ENCODE measurements around the gene RHBDD1. TPM values are rescaled to one million over a fixed set of nuclear protein-coding genes. Genes with fewer than 3 reads are reported as not detected.

Gene RHBDD1
- polyA plus RNA-seq, 2 of the 4 experiments (the other 2 are of a cell fraction), result 8.3 to 46.9 TPM

DNA sequence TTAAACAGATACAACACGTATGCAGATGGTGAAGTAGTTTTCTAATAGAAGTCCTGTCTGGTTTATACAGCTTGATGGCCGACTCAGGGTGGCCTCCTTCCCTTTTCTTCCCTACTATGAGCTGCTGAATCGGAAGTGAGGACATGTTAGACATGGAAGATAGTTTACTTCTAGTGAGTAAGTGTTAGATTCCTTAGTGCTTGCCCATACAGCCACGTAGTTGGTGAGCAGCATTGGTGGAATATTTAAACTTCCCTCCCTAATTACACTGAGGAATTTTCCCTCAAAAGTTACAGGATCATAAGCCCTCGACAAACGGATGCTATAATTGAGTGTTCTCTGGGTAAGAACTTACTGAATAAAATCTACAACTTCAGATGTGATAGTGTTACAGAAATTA lies 52.1 kb downstream of the RHBDD1 start:
- no peak overlapping the region for H3K27ac ChIP-seq

DNA sequence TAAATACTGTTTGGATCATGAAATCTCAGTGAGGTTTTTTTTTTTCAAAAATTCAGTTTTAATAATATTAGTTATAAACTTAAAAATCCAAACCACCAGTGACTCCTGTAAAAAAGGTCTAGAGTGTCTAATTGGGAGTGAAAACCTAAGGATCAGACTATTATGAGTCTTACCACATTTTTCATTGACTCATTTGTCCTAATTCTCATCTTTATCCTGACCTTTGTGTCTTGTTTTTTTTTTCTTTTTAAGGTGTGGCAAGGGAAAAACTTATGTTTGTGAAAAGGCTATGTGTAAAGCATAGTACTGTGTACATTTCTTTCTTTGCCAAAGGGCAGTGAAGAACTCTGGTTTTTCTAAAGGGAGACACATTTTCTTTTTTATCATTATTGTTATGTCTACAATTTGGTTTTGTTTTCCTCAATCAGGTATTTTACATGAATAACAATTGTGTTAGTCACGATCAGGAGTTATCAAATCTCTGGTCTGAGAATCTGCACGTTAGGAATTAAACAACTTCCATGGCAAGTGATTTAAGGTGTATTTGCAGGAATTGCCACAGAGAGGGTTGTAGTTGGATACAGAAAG lies 52.6 kb downstream of the RHBDD1 start:
- ATAC-seq (no peak), FAIRE-seq (no peak), DNase-seq (ENCODE audit: low read depth in 1 of 2, low spot score in 1 of 2) (no peak)
- WGBS (ENCODE audit: missing lambda C conversion rate), result 64% methylated on average over 2 of the region's 2 CpGs
- Histone ChIP-seq H3K9me3 (no peaks in the 10 kb centered on the region), H3K4me1 (peaks cover 12% of the 10 kb centered on the region; the same call in 2 of the 3 replicates), H3K27ac (no peak overlapping the region), H3K4me2 (peak overlapping the region; percentile 12; the same call in 1 of the 3 replicates), H3K4me3 (no peak overlapping the region)
- no peak for TF ChIP-seq CHD4 (IDR thresholded peaks at IDR 0.05; ENCODE audit: borderline replicate concordance)
- ChIA-PET POLR2A (no interaction called here), CTCF (no interaction called here)

More for the DNA sequence above, 52.1 kb downstream of the RHBDD1 start:
- Histone ChIP-seq H3K4me3 (no peak overlapping the region), H3K4me2 (peak overlapping the region; percentile 12; the same call in 2 of the 3 replicates), H3K4me1 (peaks cover 12% of the 10 kb centered on the region; the same call in 2 of the 3 replicates), H3K9me3 (no peaks in the 10 kb centered on the region)
- no peak for FAIRE-seq
- ChIA-PET POLR2A (no interaction called here), CTCF (no interaction called here)
- WGBS (ENCODE audit: missing lambda C conversion rate), result 54% methylated on average over 6 of the region's 6 CpGs
- peak in 1 of 2 experiments; percentile 11 for DNase-seq (ENCODE audit: low read depth in 1 of 2, low spot score in 1 of 2)
- peak in 1 of 2 experiments; percentile 54; a peak in 2 of 6 replicates for ATAC-seq
- TF ChIP-seq HOXA7 (CRISPR knock-in tag; IDR thresholded peaks at IDR 0.05) (no peak), MAZ (IDR thresholded peaks at IDR 0.05; ENCODE audit: borderline replicate concordance, low read depth, low read length) (no peak), CHD4 (IDR thresholded peaks at IDR 0.05; ENCODE audit: borderline replicate concordance) (no peak), ZC3H11A (IDR thresholded peaks at IDR 0.05) (no peak), EP300 (IDR thresholded peaks at IDR 0.05) (no peak), SREBF2 (IDR thresholded peaks at IDR 0.05) (no peak), EHF (CRISPR knock-in tag; IDR thresholded peaks at IDR 0.05) (no peak), KDM1A (IDR thresholded peaks at IDR 0.05; ENCODE audit: low read depth) (no peak), JUNB (IDR thresholded peaks at IDR 0.05) (no peak), ZSCAN20 (CRISPR knock-in tag; IDR thresholded peaks at IDR 0.05) (no peak), MAFK (IDR thresholded peaks at IDR 0.05; ENCODE audit: partially characterized antibody) (no peak), RARB (CRISPR knock-in tag; IDR thresholded peaks at IDR 0.05) (no peak)
- TF ChIP-seq, protein P1, sequence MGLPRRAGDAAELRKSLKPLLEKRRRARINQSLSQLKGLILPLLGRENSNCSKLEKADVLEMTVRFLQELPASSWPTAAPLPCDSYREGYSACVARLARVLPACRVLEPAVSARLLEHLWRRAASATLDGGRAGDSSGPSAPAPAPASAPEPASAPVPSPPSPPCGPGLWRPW (IDR thresholded peaks at IDR 0.05), result no peak
- TF ChIP-seq, protein P2, sequence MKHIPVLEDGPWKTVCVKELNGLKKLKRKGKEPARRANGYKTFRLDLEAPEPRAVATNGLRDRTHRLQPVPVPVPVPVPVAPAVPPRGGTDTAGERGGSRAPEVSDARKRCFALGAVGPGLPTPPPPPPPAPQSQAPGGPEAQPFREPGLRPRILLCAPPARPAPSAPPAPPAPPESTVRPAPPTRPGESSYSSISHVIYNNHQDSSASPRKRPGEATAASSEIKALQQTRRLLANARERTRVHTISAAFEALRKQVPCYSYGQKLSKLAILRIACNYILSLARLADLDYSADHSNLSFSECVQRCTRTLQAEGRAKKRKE (CRISPR knock-in tag; IDR thresholded peaks at IDR 0.05; ENCODE audit: low read depth), result no peak
- TF ChIP-seq, protein P3, sequence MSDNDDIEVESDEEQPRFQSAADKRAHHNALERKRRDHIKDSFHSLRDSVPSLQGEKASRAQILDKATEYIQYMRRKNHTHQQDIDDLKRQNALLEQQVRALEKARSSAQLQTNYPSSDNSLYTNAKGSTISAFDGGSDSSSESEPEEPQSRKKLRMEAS (IDR thresholded peaks at IDR 0.05), result no peak
- TF ChIP-seq, protein P4, sequence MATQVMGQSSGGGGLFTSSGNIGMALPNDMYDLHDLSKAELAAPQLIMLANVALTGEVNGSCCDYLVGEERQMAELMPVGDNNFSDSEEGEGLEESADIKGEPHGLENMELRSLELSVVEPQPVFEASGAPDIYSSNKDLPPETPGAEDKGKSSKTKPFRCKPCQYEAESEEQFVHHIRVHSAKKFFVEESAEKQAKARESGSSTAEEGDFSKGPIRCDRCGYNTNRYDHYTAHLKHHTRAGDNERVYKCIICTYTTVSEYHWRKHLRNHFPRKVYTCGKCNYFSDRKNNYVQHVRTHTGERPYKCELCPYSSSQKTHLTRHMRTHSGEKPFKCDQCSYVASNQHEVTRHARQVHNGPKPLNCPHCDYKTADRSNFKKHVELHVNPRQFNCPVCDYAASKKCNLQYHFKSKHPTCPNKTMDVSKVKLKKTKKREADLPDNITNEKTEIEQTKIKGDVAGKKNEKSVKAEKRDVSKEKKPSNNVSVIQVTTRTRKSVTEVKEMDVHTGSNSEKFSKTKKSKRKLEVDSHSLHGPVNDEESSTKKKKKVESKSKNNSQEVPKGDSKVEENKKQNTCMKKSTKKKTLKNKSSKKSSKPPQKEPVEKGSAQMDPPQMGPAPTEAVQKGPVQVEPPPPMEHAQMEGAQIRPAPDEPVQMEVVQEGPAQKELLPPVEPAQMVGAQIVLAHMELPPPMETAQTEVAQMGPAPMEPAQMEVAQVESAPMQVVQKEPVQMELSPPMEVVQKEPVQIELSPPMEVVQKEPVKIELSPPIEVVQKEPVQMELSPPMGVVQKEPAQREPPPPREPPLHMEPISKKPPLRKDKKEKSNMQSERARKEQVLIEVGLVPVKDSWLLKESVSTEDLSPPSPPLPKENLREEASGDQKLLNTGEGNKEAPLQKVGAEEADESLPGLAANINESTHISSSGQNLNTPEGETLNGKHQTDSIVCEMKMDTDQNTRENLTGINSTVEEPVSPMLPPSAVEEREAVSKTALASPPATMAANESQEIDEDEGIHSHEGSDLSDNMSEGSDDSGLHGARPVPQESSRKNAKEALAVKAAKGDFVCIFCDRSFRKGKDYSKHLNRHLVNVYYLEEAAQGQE (IDR thresholded peaks at IDR 0.05), result no peak
- TF ChIP-seq, protein P5, sequence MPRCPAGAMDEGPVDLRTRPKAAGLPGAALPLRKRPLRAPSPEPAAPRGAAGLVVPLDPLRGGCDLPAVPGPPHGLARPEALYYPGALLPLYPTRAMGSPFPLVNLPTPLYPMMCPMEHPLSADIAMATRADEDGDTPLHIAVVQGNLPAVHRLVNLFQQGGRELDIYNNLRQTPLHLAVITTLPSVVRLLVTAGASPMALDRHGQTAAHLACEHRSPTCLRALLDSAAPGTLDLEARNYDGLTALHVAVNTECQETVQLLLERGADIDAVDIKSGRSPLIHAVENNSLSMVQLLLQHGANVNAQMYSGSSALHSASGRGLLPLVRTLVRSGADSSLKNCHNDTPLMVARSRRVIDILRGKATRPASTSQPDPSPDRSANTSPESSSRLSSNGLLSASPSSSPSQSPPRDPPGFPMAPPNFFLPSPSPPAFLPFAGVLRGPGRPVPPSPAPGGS (IDR thresholded peaks at IDR 0.05), result no peak

DNA sequence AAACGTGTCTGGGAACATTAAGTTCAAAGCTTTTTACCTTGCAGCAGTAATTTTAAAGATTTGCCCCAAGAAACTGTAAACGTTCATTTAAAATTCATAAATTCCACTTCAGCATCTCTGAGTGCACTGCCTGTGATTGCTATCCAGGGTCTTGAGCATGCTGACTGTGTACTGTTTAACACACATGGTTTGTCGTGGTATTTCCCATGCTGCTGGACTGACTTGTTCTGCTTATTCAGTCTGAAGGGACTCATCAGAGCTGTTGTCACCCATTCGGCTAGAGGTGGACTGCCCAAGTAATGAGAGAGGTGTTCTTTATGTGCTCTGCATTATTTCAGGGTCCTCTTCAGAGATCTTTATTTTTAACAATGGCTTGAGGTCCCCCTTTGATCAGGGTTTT lies 53.1 kb downstream of the RHBDD1 start:
- Histone ChIP-seq H3K4me1 (peaks cover 12% of the 10 kb centered on the region; the same call in 2 of the 3 replicates), H3K4me3 (no peak overlapping the region), H3K27ac (no peak overlapping the region), H3K9me3 (no peaks in the 10 kb centered on the region), H3K4me2 (peak overlapping the region; percentile 12; the same call in 1 of the 3 replicates)
- CTCF ChIA-PET, result no interaction called here
- WGBS (ENCODE audit: missing lambda C conversion rate), result 66% methylated on average over 4 of the region's 4 CpGs
- POLR2A ChIA-PET, result no interaction called here
- TF ChIP-seq, protein P2 (CRISPR knock-in tag; IDR thresholded peaks at IDR 0.05; ENCODE audit: low read depth), result no peak
- TF ChIP-seq EHF (CRISPR knock-in tag; IDR thresholded peaks at IDR 0.05) (no peak), MAFK (IDR thresholded peaks at IDR 0.05; ENCODE audit: partially characterized antibody) (no peak), RNF2 (IDR thresholded peaks at IDR 0.05; ENCODE audit: borderline replicate concordance, low read depth) (no peak), POLR2A (IDR thresholded peaks at IDR 0.05; ENCODE audit: low read length) (no peak), ZFP36 (IDR thresholded peaks at IDR 0.05; ENCODE audit: borderline replicate concordance, partially characterized antibody) (no peak), PHF8 (IDR thresholded peaks at IDR 0.05; ENCODE audit: borderline replicate concordance, low read depth) (no peak), CHD4 (IDR thresholded peaks at IDR 0.05; ENCODE audit: borderline replicate concordance) (no peak)
- ATAC-seq, result no peak
- no peak for FAIRE-seq
- no peak for DNase-seq (ENCODE audit: low read depth in 1 of 2, low spot score in 1 of 2)
